HG02759 (cell line): Measurements from ENCODE around the gene CDC73.
A peak's percentile ranks its signal among the peaks of the same experiment; 100 is the strongest.
"Not testable (repeated sequence)": the region's sequence is repeated elsewhere in the genome, so short reads cannot be mapped to it uniquely, and the experiment has no call there.

Source experiments
- ATAC-seq: cut with Tn5 transposase; IDR thresholded peaks from one replicate; pipeline ENCODE4 v1.9.1; 2021; ENCODE audit warnings: mild to moderate bottlenecking, moderate library complexity; ENCODE audit not compliant: unreplicated experiment

CDC73 gene

DNA sequence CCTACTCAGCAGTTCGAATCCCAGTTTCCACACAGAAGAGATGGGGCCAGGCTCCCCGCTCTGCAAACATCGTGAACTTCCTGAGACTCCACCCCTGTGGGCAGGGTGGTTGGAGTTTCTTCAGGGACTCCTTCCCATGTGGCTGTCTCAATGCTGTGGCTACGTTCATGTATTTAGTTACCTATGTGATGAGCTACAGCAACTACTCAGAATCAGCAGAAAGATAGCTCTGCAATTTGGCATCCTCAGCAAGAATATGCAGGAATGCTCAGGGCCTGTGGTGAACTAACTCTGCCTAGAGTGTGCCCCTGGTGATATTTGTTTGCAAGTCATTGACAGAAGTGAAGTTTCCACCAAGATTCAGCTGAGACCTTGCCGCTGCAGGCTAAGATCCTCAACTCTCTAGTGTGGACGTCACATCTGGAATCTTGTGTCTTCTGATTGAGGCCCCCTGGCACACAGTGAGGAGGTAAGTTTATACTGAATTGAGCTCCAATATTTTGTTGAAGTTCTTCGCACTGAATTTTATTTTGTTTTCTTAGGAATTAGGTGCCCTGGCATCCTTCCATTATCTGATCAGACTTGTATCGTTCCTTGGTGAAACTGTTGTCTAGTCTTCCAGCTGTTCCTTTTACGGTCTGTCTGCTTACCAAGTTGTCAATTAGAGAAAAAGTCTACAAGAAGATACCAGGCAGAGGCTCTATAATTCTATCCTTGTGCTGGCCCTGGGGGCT, 8.4 kb upstream of the CDC73 start:
- ATAC-seq: no peak

DNA sequence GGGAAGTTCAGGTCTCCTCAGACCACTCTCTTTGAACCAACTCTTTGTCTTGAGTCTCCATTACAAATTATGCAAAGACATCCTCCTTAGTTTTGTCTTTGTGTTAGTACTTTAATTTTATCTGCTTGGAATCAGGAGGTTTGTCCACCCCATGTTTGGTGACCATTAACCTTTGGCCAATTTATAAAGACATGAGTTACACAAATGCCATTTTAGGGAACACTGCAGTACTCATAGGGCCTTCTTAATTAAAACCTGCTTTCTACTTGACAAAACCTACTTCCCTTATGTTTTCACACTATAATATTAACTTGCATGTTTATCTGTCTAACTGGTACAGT, 7.9 kb upstream of the CDC73 start:
- ATAC-seq: no peak

DNA sequence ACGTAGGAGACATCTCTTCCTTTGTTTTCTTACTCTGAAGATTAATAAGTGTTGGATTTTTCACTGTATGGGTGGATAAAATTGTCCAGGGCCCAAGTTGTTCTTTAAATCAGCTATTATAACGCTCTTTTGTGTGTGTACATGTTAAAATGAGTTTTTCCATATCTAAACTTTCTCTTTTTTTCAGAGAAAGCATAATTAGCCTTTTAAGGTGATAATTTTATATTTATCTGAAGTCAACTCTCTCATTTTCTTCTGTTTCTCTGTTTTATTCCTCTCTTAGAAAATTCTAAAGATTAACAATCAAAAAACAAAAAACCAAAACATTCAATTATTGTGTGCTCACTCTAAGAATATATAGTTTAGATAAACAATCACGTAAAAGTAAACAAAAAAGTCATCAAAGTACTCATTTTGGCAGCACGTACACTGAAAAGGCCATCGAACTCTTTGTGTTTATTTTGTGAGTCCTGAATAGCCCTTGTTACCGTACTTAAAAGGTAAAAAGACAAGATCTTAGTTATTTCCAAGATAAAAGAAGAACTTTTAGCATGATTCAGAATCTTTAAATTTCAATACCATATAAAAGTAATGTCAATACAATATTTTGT, 7.2 kb upstream of the CDC73 start:
- ATAC-seq: no peak

DNA sequence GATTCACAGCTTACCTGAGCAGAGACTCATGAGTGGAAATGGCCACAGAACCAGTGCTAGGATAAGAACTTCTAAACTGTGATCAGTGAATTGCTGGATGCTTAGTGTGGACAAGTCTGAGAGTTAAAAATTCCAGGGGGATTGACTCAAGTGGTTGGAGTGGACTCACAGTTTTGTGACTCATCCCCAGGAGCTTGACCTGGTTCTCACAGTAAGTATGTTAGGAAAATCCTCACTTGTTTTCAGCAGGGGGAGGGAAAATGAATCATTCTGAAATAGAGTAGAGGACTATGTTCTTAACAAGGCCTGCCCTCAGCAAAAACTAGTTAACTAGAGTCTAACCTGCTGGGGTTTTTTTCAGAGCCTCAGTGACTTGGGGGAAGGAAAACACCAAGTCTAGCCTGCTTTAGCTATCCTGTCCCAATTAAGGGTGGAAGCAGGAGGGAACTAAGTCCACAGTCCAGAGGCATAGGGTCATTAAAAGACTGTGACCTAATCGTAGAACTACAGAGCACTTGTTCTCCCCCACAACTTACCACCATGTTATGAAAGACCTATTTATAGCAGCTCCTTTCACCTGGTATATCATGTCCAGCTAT, 6.1 kb upstream of the CDC73 start:
- no peak for ATAC-seq

DNA sequence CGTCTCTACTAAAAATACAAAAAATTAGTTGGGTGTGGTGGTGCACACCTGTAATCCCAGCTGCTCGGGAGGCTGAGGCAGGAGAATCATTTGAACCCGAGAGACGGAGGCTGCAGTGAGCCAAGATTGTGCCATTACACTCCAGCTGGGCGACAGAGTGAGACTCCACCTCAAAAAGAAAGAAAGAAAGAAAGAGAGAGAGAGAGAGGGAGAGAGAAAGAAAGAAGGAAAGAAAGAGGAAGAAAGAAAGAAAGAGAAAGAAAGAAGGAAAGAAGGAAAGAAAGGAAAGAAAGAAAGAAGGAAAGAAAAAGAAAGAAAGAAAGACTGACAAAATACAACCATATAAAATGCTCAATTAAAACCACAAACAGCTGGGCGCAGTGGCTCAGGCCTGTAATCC, 4.7 kb upstream of the CDC73 start:
- ATAC-seq: not testable (repeated sequence)

DNA sequence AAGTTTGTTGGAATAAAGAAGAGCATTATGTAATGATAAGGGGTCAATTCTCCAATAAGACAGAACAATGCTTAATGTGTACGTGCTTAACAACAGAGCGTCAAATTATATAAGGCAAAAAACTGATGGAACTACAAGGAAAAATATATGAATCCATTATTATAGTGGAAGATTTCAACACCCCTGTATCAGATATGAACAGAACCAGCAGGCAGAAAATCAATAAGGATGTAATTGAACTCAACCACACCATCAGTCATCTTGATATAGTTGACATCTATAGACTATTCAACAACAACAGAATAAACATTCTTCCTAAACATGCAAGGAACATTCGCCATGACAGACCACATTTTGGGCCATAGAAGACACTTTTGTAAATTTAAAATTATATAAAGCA, 3.6 kb upstream of the CDC73 start:
- ATAC-seq: no peak

DNA sequence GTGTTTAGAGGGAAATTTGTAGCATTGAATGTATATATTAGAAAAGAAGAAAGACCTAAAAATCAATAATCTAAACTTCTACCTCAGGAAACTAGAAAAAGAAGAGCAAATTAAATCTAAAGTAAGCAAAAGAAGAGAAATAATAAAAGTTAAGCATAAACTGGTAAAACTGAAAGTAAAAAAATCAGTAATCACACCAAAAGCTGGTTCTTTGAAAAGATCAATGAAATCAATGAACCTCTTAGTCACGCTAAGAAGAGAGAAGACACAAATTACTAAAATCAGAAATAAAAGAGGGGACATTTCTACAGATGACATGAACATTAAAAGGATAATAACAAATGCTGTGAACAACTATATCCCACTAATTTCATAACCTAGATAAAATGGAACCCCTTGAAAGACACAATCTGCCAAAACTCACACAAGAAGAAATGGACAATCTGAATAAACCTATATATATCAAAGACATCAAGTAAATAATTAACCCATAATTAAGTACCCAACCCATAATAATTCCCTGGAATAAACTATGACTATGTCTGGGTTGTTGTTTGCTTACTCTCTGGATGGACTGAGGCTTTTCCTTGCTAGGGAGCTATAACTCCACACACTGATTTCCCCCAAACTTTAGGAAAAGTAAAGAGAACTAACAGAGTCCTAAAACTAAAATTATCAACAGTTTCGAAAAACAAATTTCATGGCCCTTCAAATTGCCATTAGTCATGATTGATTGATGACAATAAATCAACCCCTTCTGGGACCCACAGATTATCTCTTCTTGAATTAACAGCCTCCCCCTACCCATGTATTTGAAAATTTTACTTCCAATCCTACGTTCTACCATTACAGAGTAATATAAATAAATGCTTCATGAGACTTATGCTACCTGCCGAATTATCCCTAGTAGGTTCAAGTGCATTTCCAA, 2.8 kb upstream of the CDC73 start:
- ATAC-seq: no peak

DNA sequence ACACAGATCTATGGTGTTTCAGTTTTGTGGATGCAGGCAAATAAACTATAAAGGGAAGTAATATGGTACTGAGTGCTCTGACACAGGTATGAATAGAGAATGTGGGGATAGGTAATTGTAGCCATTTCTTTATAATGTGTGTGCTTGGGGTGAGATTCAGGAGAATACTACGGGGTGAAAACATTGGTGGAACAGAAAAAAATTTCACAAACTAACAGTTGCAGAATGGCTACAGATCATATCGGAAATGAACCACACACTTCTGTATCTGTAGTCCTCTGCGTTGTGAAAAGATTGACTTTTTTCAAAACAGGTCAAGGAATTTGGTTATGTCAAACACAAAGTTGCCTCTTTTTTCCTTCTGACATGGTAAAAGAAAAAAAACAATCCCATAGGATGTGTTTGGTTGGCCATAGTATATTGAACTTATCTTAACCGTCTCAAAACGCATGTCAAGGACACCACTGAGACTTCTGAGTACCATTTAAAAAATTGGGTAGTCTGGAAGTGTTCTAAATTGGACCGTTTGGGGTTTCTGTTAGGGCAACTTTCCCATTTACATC, 1.1 kb upstream of the CDC73 start:
- no peak for ATAC-seq

DNA sequence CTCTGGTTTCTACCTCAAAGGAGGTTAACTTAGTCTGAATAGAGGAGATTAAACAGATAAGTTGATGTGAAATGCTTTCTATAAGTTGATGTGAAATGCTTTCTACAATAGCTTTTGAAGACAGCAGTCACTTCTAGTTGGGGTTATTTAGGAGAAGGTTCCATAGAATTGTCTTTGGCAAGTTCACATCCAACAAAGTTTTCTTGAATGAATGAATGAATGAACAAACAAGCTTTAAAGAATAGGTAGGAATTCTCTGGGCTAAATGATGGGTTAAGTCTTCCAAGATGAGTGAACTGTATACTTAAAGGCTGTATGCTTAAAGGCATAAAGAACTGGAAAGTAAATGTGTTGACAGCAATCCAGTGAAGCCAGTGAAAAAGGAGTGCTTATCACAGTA, 1.9 kb downstream of the CDC73 start:
- ATAC-seq: no peak

DNA sequence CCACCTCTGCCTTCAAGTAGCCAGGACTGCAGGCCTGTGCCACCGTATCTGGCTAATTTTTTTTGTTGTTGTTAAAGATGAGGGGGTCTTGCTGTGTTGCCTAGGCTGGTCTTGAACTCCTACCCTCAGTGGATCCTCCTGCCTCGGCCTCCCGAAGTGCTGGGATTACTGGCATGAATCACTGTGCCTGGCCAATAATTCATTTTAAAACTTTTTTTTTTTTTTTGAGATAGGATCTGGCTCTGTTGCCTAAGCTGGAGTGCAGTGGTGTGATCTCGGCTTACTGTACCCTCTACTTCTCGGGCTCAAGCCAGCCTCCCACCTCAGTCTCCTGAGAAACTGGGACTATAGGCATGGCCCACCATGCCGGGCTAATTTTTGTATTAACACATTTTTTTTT, 3.5 kb downstream of the CDC73 start:
- no peak for ATAC-seq

DNA sequence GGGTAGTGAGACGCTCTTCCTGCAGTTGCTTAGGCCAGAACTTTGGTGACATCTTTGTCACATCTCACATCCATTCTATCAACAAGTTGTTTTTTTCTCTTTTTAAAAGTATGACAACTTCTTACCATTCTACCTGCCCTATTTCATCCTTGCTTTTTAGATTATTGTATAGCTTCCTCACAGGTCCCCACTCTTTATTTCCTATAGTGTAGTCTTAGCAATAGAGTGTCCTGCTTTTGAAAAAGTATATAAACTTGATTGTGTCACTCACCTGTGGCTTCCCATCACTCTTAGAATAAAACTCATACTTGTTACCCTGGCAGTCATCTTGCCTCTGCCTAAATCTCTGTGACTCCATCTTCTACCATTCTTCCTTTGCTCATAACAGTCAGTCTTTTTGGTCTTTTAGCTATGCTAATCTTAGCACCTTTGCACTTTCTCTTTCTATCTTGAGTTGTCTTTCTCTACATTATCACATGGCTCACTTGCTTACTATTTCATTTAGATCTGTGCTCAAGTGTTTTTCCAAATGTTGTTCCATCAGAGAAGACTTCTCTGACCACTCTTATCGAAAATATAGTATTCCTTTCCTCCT, 9.5 kb downstream of the CDC73 start:
- ATAC-seq: peak; percentile 72

DNA sequence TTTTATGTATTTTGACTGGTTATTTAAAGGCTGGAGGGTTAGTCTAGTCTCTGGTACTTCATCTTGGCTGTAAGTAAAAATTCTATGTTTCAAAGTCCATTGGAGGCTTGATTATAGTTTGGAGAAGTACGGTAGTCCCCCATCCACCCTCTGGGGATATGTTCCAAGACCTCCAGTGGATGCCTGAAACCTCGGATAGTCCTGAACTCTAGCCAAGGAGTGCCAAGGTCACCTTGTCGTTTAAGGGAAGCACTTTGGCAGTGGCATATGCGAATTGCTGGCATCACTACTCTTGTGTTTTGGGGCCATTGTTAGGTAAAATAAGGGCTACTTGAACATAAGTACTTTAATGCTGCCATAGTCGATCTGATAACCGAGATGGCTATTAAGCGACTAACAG, 18.4 kb downstream of the CDC73 start:
- ATAC-seq: no peak

DNA sequence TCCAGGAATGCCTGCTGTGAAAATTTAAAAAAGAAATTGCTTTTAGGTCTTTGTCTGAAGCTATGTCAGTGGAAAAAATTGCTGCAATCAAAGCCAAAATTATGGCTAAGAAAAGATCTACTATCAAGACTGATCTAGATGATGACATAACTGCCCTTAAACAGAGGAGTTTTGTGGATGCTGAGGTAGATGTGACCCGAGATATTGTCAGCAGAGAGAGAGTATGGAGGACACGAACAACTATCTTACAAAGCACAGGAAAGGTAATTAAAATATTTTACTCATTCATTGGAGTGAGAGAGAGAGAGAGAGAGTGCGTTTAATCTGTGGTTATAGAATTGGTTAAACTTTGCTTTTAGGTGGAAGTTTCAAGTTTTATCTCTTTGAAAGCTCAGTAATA, 20.0 kb downstream of the CDC73 start:
- ATAC-seq: no peak

DNA sequence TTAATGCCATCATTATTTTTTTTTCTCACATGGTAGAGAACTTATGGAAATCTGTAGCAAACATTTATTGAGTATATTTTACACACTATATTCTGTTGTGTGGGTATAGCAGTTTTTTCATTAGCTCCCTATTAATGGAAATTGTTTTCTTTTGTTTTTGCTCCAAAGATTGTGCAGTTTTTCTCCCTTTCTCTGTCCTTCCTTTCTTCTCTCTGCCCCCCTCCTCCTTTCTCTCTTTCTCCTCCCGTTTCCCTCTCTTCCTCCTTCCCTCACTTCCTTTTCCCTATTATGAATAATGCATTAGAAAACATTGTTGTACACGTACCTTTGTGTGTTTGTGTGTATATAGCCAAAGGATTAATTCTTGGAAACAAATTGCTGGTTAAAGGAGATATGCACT, 20.6 kb downstream of the CDC73 start:
- no peak for ATAC-seq

DNA sequence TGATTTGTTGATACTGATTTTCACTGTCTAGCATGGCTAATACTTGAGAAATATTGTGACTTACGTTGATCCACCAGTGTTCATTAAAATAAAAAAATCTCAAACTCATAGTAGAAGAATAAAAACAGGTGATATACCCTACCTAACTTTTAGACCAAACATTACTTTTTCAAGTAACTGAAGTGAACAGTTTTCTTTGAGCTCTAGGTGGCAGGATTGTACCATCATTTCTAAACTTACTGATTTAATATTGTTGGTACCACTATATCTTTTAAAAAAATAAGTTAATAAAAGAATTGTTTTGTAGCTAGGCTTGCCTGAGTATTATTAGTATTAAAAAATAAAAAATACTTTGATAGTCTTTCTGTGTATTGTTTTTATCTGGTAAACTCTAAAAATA, 21.5 kb downstream of the CDC73 start:
- ATAC-seq: no peak

DNA sequence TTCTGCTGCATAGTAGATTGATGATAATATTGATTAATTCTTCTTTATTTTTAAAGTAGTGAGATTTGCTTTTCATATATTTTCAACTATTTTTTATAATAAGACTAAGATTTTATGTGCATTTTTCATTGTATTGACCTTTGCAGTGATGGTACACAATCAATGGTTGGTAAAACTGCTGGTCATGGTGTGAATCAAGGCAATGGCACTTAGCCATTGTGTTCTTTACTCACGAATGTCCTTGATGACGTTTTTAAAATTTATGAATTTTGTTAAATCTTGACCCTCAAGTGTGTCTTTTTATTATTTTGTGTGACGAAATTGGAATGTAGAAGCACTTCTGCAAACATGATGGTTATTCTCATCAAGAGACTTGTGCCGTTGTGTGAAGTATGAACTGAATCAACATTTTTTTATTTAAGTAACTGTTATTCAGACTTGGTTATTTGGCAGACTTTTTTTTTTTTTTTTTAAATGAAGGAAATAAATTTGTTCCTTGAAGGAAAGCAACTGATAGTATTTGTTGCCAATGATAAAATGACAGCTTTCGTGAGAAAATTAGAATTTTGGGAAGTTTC, 22.6 kb downstream of the CDC73 start:
- no peak for ATAC-seq

DNA sequence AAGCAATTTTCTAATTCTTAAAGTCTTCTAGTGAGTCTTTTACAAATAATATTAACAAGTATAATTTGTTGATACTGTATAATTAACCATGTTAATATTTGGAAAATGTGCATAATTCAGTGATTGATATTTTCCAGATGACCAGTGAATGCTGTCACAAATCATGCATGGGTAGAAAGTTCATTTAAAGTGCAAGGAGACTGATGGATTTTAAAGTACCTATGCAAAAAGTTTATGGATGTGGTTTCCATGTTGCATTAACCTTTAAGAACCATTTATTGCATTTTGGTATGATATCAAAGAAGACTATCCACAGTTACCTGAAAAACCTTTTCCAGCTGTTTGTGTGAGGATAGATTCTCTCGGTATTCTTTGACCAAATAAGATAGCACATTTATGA, 23.2 kb downstream of the CDC73 start:
- no peak for ATAC-seq

DNA sequence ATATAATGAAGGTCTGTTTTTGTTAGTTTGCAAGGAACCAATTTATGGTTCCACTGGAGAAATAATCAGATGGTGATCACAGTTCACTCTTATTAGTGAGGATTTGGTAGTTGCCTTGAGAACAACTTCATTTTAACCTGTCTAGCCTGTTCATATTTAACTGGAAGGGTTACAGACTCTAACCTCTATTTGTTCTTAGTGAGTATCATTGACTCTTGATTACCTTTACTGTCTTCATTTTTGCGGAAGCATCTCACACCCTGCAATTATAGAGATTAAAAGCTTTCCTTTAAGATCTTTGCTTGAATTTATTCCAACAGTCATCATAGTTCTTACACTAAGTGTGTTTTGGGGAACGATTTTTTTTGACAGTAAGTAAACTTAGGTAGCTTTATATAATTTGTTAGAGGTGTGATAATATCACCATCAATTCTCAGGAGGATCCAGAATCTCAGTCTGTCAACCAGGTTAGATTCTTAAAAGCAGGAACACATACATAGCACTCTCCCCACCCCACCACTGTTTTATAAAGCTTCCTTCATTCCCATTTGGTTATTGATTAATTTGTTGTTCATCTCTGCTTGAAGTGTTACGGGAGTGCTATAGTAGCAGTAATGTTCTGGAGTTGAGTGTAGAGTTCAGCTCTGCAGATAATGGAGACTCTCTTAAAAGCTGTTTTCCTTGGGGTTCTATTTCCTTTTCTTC, 34.4 kb downstream of the CDC73 start:
- ATAC-seq: no peak

DNA sequence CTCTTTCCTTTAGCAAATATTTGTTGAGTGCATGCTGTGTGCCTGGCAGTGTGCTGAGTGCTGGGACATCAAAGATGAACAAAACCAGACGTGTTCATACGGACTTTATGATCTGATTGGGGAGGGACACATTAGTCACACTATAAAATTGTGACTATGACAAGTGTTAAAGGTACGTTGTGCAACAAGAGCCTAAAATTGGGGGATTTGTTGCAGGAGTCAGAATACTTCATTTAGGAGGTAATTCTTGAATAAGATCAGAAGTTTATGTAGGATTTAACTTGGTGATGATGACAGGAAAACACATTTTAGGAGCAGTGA, 35.0 kb downstream of the CDC73 start:
- ATAC-seq: no peak

DNA sequence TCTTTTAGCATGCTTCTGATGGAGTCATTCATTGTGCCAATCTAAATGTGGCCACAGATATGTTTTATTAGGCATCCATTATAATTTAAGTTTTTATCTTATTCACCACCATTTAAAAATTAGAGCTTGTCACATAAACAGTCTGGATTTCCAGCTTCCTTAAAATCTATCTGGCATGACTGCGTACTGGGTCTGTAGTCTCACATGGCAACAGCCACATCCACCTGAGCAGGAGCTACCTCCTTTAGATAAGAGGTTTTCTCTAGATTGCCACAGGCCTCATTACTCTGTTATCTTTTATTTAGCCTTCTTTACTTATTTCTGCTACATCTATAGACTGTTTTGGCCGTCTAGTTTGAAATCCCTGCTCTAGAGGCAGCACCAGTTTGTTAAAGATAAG, 35.5 kb downstream of the CDC73 start:
- no peak for ATAC-seq
